Caco-2 (cell line): Measurements from ENCODE around the gene AGMAT. TPM values are rescaled to one million over a fixed set of nuclear protein-coding genes. Genes with fewer than 3 reads are reported as not detected.

Source experiments
- BruUV-seq: library from RNA; stranded (reverse); fragments of 400-500 nt; replicated peaks from 2 replicates; lab custom pipeline; 2021; lab: Mats Ljungman, UMichigan
- CTCF ChIA-PET: fragments of 300-600 bp; sonication (Branson Sonifier 250); formaldehyde crosslinking; loops from one replicate; lab custom pipeline; 2022; ENCODE audit warnings: antibody characterized with exemption; lab: Charles Lee
- POLR2A ChIA-PET: fragments of 300-600 bp; sonication (Branson Sonifier 250); formaldehyde crosslinking; loops from one replicate; lab custom pipeline; 2022; ENCODE audit warnings: antibody characterized with exemption; lab: Charles Lee
- DNase-seq, 2 experiments: peaks; one replicate each; pipeline versions ENCODE4 v3.0.0 to v3.0.0-alpha.2; 2020 to 2022
- H3K27me3 ChIP-seq: replicated peaks from 2 replicates; pipeline ENCODE4 v1.6.0; 2011; ENCODE audit warnings: low read length; ENCODE audit not compliant: control insufficient read depth, insufficient read depth
- H3K36me3 ChIP-seq: 2 replicates; pipeline ENCODE4 v1.5.1; 2011; ENCODE audit warnings: low read length; ENCODE audit not compliant: control insufficient read depth, insufficient read depth
- H3K4me1 ChIP-seq: fragments of 250-450 bp; sonication (Bioruptor Pico); 2 replicates; pipeline ENCODE4 v1.5.1; 2020; ENCODE audit warnings: mild to moderate bottlenecking
- H3K4me3 ChIP-seq: 2 replicates; pipeline ENCODE4 v1.5.1; 2011; ENCODE audit warnings: low read depth, mild to moderate bottlenecking, control low read depth, low read length
- H3K9me3 ChIP-seq: fragments of 250-450 bp; sonication (Bioruptor Pico); 2 replicates; pipeline ENCODE4 v1.5.1; 2020; ENCODE audit warnings: mild to moderate bottlenecking, moderate library complexity
- H3K27ac Mint-ChIP-seq: one replicate; pipeline ENCODE4 v1.8.0; 2022; ENCODE audit warnings: mixed read lengths; ENCODE audit not compliant: unreplicated experiment
- H3K27me3 Mint-ChIP-seq: one replicate; pipeline ENCODE4 v1.8.0; 2022; ENCODE audit warnings: mixed read lengths; ENCODE audit not compliant: insufficient read depth, unreplicated experiment
- H3K36me3 Mint-ChIP-seq: one replicate; pipeline ENCODE4 v1.8.0; 2022; ENCODE audit warnings: mild to moderate bottlenecking, mixed read lengths; ENCODE audit not compliant: insufficient read depth, unreplicated experiment
- H3K4me1 Mint-ChIP-seq: one replicate; pipeline ENCODE4 v1.8.0; 2022; ENCODE audit warnings: low read depth, mixed read lengths; ENCODE audit not compliant: unreplicated experiment
- H3K4me3 Mint-ChIP-seq: one replicate; pipeline ENCODE4 v1.8.0; 2022; ENCODE audit warnings: mild to moderate bottlenecking, moderate library complexity, mixed read lengths; ENCODE audit not compliant: unreplicated experiment
- H3K9me3 Mint-ChIP-seq: one replicate; pipeline ENCODE4 v1.8.0; 2022; ENCODE audit warnings: mixed read lengths; ENCODE audit not compliant: unreplicated experiment
- intact Hi-C: fragments of 100-400 bp; cut with micrococcal nuclease; formaldehyde crosslinking; loops from one replicate; pipeline ENCODE4 v1.10.0; 2022; ENCODE audit not compliant: unreplicated experiment
- total RNA-seq: library from RNA; stranded (reverse); gene quantifications from 2 replicates; pipeline ENCODE4 v1.2.3, GENCODE V29; 2022
- TF ChIP-seq, protein P1 (sequence below), 2 experiments: fragments of 200-600 bp in 1 of 2; IDR thresholded peaks; 1 replicate in 1 of 2; 2 replicates in 1 of 2; pipeline versions ENCODE4 v1.5.1 to v1.8.0; 2011 to 2022; ENCODE audit warnings: antibody characterized with exemption in 1 of 2, control low read depth in 1 of 2, inconsistent platforms in 1 of 2, low read depth in 1 of 2, low read length in 1 of 2, mild to moderate bottlenecking in 1 of 2, moderate library complexity in 1 of 2; ENCODE audit not compliant: insufficient read depth in 1 of 2, severe bottlenecking in 1 of 2, unreplicated experiment in 1 of 2

AGMAT gene
- total RNA-seq, 1 experiment from 2014 or later: 48.3 TPM

GRCh38 chr1:15531682-15532081 lies 53.2 kb downstream of the AGMAT start:
- TF ChIP-seq, protein P1, sequence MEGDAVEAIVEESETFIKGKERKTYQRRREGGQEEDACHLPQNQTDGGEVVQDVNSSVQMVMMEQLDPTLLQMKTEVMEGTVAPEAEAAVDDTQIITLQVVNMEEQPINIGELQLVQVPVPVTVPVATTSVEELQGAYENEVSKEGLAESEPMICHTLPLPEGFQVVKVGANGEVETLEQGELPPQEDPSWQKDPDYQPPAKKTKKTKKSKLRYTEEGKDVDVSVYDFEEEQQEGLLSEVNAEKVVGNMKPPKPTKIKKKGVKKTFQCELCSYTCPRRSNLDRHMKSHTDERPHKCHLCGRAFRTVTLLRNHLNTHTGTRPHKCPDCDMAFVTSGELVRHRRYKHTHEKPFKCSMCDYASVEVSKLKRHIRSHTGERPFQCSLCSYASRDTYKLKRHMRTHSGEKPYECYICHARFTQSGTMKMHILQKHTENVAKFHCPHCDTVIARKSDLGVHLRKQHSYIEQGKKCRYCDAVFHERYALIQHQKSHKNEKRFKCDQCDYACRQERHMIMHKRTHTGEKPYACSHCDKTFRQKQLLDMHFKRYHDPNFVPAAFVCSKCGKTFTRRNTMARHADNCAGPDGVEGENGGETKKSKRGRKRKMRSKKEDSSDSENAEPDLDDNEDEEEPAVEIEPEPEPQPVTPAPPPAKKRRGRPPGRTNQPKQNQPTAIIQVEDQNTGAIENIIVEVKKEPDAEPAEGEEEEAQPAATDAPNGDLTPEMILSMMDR (IDR thresholded peaks at IDR 0.05; ENCODE audit: insufficient read depth in 1 of 2, low read depth in 1 of 2, low read length in 1 of 2, severe bottlenecking in 1 of 2, unreplicated experiment in 1 of 2): no peak
- Mint-ChIP-seq H3K4me3 (no peak overlapping the region), H3K9me3 (no peaks in the 10 kb centered on the region), H3K36me3 (peaks cover 14% of the 10 kb centered on the region), H3K4me1 (no peaks in the 10 kb centered on the region), H3K27me3 (no peaks in the 10 kb centered on the region), H3K27ac (no peak overlapping the region)
- no peaks in the 10 kb centered on the region; the same call in 1 of the 2 replicates for H3K4me1 ChIP-seq
- H3K36me3 ChIP-seq: no peaks in the 10 kb centered on the region; the same call in 1 of the 2 replicates
- H3K27me3 ChIP-seq: no peaks in the 10 kb centered on the region
- no peaks in the 10 kb centered on the region for H3K9me3 ChIP-seq
- DNase-seq: no peak
- intact Hi-C loops: no loop called here
- no peak overlapping the region for H3K4me3 ChIP-seq
- ChIA-PET CTCF (no interaction called here), POLR2A (no interaction called here)
- BruUV-seq: no TSS peak

DNA sequence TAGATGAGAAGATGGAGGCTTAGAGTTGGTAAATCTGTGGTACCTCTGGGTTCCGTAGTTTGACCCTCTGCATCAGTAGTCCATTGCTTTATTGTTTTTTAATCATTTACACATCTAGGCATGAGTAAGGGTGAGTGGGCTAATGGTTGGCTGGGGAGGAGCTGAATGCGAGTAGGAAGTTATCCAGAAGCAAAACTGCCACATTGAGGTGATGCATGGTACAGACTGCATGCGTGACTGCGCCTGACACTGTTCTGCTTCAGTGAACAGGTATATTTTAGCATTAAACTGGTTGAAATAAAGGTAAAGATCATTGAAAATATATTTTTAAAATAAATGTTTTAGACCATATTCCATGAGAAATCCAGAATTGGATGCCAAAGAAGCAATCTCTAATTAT lies 53.8 kb downstream of the AGMAT start:
- TF ChIP-seq, protein P1 (IDR thresholded peaks at IDR 0.05; ENCODE audit: insufficient read depth in 1 of 2, low read depth in 1 of 2, low read length in 1 of 2, severe bottlenecking in 1 of 2, unreplicated experiment in 1 of 2): no peak
- DNase-seq: no peak
- H3K4me1 Mint-ChIP-seq: no peaks in the 10 kb centered on the region
- POLR2A ChIA-PET: no interaction called here
- Histone ChIP-seq H3K4me1 (no peaks in the 10 kb centered on the region; the same call in 1 of the 2 replicates), H3K9me3 (no peaks in the 10 kb centered on the region), H3K27me3 (no peaks in the 10 kb centered on the region), H3K36me3 (no peaks in the 10 kb centered on the region; the same call in 1 of the 2 replicates), H3K4me3 (no peak overlapping the region)
- H3K27me3 Mint-ChIP-seq: no peaks in the 10 kb centered on the region
- CTCF ChIA-PET: no interaction called here
- H3K9me3 Mint-ChIP-seq: no peaks in the 10 kb centered on the region
- intact Hi-C loops: no loop called here
- BruUV-seq: no TSS peak
- H3K27ac Mint-ChIP-seq: no peak overlapping the region
- peaks cover 14% of the 10 kb centered on the region for H3K36me3 Mint-ChIP-seq
- H3K4me3 Mint-ChIP-seq: no peak overlapping the region

- no TSS peak for BruUV-seq
- TF ChIP-seq, protein P1 (IDR thresholded peaks at IDR 0.05; ENCODE audit: insufficient read depth in 1 of 2, low read depth in 1 of 2, low read length in 1 of 2, severe bottlenecking in 1 of 2, unreplicated experiment in 1 of 2): peak in 1 of 2 experiments; percentile 21
- H3K36me3 Mint-ChIP-seq: peaks cover 29% of the 10 kb centered on the region
- intact Hi-C loops: loop anchor here (1.0 to 5.0 kb wide), 4 partner anchors 91 to 841 kb away; partner anchors contain the start of genes DDI2, SPEN and SZRD1
- CTCF ChIA-PET: interaction anchor here (0.6 to 0.7 kb wide), 2 partner anchors 215 to 261 kb away, joined by 3 to 8 read pairs; partner anchors contain the start of gene TMEM82
- Histone ChIP-seq H3K27me3 (no peaks in the 10 kb centered on the region), H3K4me1 (peaks cover 8% of the 10 kb centered on the region; the same call in 1 of the 2 replicates), H3K36me3 (no peaks in the 10 kb centered on the region), H3K4me3 (peak within 1 kb of the TSS; percentile 52), H3K9me3 (no peaks in the 10 kb centered on the region)
- no peaks in the 10 kb centered on the region for H3K9me3 Mint-ChIP-seq
- peak within 1 kb of the TSS; percentile 96 for H3K27ac Mint-ChIP-seq
- POLR2A ChIA-PET: interaction anchor here (0.7 to 1.1 kb wide), 2 partner anchors 13 to 77 kb away, joined by 4 to 5 read pairs; no protein-coding TSS in a partner anchor
- H3K4me3 Mint-ChIP-seq: peak within 1 kb of the TSS; percentile 81
- peak; percentile 98 to 99 for DNase-seq
- H3K27me3 Mint-ChIP-seq: no peaks in the 10 kb centered on the region
- peaks cover 9% of the 10 kb centered on the region for H3K4me1 Mint-ChIP-seq
Observed at GRCh38 chr1:15526490-15527339, 58.1 kb downstream of the AGMAT start, which contains the start of gene DNAJC16. DNAJC16 (plus strand) TSS chr1:15526848; CDS start chr1:15529106, 2,258 bp downstream.
